ENCODE data around the gene PDE4D. TPM values are rescaled to one million over a fixed set of nuclear protein-coding genes. Genes with fewer than 3 reads are reported as not detected.

PDE4D gene
- total RNA-seq, 6 experiments from 2014 or later, result 1.6 to 10.3 (median 5.6) TPM

- no peaks in the 10 kb centered on the region for H3K27me3 ChIP-seq
- H3K4me1 ChIP-seq, result no peaks in the 10 kb centered on the region
- no peaks in the 10 kb centered on the region for H3K9me3 ChIP-seq
- WGBS (ENCODE audit: insufficient coverage, low coverage, low lambda C conversion rate, missing lambda C conversion rate), result 53% methylated on average over 3 of the region's 3 CpGs
- H3K4me3 ChIP-seq, result no peak overlapping the region
- ATAC-seq (no peak), DNase-seq (no peak)
- intact Hi-C loops (cut with DNase I), result no loop called here
- no peak overlapping the region for H3K27ac ChIP-seq
- no peak for TF ChIP-seq POLR2A (IDR thresholded peaks at IDR 0.05)
- no peak for TF ChIP-seq CTCF (IDR thresholded peaks at IDR 0.05)
- H3K36me3 ChIP-seq, result no peaks in the 10 kb centered on the region
Observed at GRCh38 chr5:59525311-59525710, 368.2 kb downstream of the PDE4D start.

- DNase-seq (no peak), ATAC-seq (no peak)
- Histone ChIP-seq H3K9me3 (no peaks in the 10 kb centered on the region), H3K27ac (no peak overlapping the region), H3K4me1 (no peaks in the 10 kb centered on the region), H3K27me3 (no peaks in the 10 kb centered on the region), H3K4me3 (no peak overlapping the region), H3K36me3 (no peaks in the 10 kb centered on the region)
- WGBS (ENCODE audit: insufficient coverage, low coverage, low lambda C conversion rate, missing lambda C conversion rate), result 92% methylated on average over 2 of the region's 3 CpGs
- TF ChIP-seq CTCF (IDR thresholded peaks at IDR 0.05), result no peak
- TF ChIP-seq POLR2A (IDR thresholded peaks at IDR 0.05), result no peak
- intact Hi-C loops (cut with DNase I), result no loop called here
Observed at GRCh38 chr5:59522201-59522831, 371.2 kb downstream of the PDE4D start.

- no peaks in the 10 kb centered on the region for H3K9me3 ChIP-seq
- intact Hi-C loops (cut with DNase I), result no loop called here
- ATAC-seq, result no peak
- H3K4me1 ChIP-seq, result no peaks in the 10 kb centered on the region
- H3K36me3 ChIP-seq, result no peaks in the 10 kb centered on the region
- H3K27me3 ChIP-seq, result no peaks in the 10 kb centered on the region
- H3K27ac ChIP-seq, result no peak overlapping the region
- no peak overlapping the region for H3K4me3 ChIP-seq
- TF ChIP-seq POLR2A (IDR thresholded peaks at IDR 0.05) (no peak), CTCF (IDR thresholded peaks at IDR 0.05) (no peak)
- DNase-seq, result no peak
Observed at GRCh38 chr5:59521476-59521875, 372.1 kb downstream of the PDE4D start.

- intact Hi-C loops (cut with DNase I), result no loop called here
- 84% methylated on average over 4 of the region's 5 CpGs for WGBS (ENCODE audit: insufficient coverage, low coverage, low lambda C conversion rate, missing lambda C conversion rate)
- H3K27ac ChIP-seq, result no peak overlapping the region
Observed at GRCh38 chr5:59519338-59519737, 374.2 kb downstream of the PDE4D start.

More at GRCh38 chr5:59519338-59519737, 374.2 kb downstream of the PDE4D start:
- H3K9me3 ChIP-seq, result no peaks in the 10 kb centered on the region
- TF ChIP-seq POLR2A (IDR thresholded peaks at IDR 0.05), result no peak
- TF ChIP-seq CTCF (IDR thresholded peaks at IDR 0.05), result no peak
- H3K27me3 ChIP-seq, result no peaks in the 10 kb centered on the region
- no peak overlapping the region for H3K4me3 ChIP-seq
- H3K36me3 ChIP-seq, result no peaks in the 10 kb centered on the region
- ATAC-seq (no peak), DNase-seq (no peak)
- H3K4me1 ChIP-seq, result no peaks in the 10 kb centered on the region

All from right lobe of liver (tissue), 6 donors.